Measurements from ENCODE around the gene FOXM1. TPM values are rescaled to one million over a fixed set of nuclear protein-coding genes. Genes with fewer than 3 reads are reported as not detected.
A peak's percentile ranks its signal among the peaks of the same experiment; 100 is the strongest.

FOXM1 gene
- total and polyA plus RNA-seq, 2 of the 13 experiments (the other 11 are each of a cell fraction or from before 2014, with no cell fraction given): 17.1 to 25.9 TPM

DNA sequence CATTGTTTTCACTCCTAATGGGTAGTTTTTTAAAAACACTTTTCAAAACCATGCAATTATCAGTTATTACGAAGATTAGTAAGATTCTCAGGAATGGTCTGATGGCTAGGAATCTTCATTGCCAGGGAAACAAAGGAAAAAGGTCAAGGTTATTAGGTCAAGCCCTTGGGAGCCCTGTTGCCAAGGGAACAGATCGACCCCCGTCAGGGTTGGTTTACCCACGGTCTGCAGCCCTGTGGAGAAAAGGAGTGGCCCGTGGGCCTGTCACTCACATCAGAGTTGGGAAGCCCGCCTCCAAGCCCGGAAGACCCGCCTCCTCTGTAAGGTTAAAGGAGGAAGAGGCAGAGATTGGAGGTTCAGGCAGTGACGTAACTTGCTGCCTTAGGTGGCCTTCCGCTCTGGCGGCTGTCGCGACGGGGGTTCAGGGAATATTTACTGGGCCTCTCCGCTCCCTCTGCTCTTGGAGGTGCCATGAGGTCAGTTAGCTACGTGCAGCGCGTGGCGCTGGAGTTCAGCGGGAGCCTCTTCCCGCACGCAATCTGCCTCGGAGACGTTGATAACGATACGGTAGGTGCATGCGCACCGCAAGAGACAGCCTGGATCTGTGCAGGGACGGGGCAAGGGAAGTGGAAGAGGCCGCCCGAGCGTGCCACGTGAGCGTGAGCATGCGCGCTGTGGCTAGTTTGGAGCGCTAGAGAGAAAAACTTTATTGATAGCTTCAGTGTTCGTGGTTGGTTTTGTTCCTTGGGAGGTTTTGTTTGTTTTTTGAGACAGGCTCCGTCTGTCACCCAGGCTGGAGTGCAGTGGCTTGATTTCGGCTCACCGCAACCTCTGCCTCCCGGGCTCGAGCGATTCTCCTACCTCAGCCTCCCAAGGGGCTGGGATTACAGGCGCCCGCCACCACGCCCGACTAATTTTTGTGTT, 64.4 kb downstream of the FOXM1 start, which contains the start of gene ITFG2 (continued):
- TF ChIP-seq, protein P1, sequence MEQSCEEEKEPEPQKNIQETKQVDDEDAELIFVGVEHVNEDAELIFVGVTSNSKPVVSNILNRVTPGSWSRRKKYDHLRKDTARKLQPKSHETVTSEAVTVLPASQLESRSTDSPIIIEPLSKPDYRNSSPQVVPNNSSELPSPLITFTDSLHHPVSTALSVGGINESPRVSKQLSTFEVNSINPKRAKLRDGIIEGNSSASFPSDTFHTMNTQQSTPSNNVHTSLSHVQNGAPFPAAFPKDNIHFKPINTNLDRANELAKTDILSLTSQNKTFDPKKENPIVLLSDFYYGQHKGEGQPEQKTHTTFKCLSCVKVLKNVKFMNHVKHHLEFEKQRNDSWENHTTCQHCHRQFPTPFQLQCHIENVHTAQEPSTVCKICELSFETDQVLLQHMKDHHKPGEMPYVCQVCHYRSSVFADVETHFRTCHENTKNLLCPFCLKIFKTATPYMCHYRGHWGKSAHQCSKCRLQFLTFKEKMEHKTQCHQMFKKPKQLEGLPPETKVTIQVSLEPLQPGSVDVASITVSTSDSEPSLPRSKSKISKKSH (CRISPR knock-in tag; IDR thresholded peaks at IDR 0.05; ENCODE audit: borderline replicate concordance): peak; percentile 91; the same call in 1 of the 2 replicates
- TF ChIP-seq ZFP82 (CRISPR knock-in tag; IDR thresholded peaks at IDR 0.05; ENCODE audit: borderline replicate concordance) (peak; percentile 38; the same call in 1 of the 2 replicates), ZNF12 (CRISPR knock-in tag; IDR thresholded peaks at IDR 0.05) (peak; percentile 72), ZNF549 (CRISPR knock-in tag; IDR thresholded peaks at IDR 0.05) (no peak), CBX1 (IDR thresholded peaks at IDR 0.05; ENCODE audit: low read depth) (peak; percentile 75), POLR2AphosphoS2 (IDR thresholded peaks at IDR 0.05; ENCODE audit: low read depth, low read length) (0 out of 2 replicates have a peak, but pooled peaks have one; percentile 79), AHR (CRISPR knock-in tag; IDR thresholded peaks at IDR 0.05) (peak; percentile 96; the same call in 1 of the 2 replicates), LCORL (IDR thresholded peaks at IDR 0.05) (no peak), LCORL (CRISPR knock-in tag; IDR thresholded peaks at IDR 0.05) (peak; percentile 82; the same call in 1 of the 2 replicates), ZNF550 (CRISPR knock-in tag; IDR thresholded peaks at IDR 0.05; ENCODE audit: borderline replicate concordance) (no peak), NR2F1 (CRISPR knock-in tag; IDR thresholded peaks at IDR 0.05) (peak; percentile 82 to 98)
- TF ChIP-seq, protein P2, sequence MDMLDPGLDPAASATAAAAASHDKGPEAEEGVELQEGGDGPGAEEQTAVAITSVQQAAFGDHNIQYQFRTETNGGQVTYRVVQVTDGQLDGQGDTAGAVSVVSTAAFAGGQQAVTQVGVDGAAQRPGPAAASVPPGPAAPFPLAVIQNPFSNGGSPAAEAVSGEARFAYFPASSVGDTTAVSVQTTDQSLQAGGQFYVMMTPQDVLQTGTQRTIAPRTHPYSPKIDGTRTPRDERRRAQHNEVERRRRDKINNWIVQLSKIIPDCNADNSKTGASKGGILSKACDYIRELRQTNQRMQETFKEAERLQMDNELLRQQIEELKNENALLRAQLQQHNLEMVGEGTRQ (IDR thresholded peaks at IDR 0.05; ENCODE audit: low read depth, low read length): peak; percentile 67
- TF ChIP-seq, protein P2 (CRISPR knock-in tag; IDR thresholded peaks at IDR 0.05; ENCODE audit: borderline replicate concordance): peak; percentile 88
- TF ChIP-seq, protein P3, sequence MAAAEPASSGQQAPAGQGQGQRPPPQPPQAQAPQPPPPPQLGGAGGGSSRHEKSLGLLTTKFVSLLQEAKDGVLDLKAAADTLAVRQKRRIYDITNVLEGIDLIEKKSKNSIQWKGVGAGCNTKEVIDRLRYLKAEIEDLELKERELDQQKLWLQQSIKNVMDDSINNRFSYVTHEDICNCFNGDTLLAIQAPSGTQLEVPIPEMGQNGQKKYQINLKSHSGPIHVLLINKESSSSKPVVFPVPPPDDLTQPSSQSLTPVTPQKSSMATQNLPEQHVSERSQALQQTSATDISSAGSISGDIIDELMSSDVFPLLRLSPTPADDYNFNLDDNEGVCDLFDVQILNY (CRISPR knock-in tag; conservative IDR thresholded peaks at IDR 0.05): peak; percentile 36; the same call in 1 of the 2 replicates
- TF ChIP-seq, protein P4, sequence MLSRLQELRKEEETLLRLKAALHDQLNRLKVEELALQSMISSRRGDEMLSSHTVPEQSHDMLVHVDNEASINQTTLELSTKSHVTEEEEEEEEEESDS (CRISPR knock-in tag; IDR thresholded peaks at IDR 0.05; ENCODE audit: borderline replicate concordance): no peak
- TF ChIP-seq, protein P5, sequence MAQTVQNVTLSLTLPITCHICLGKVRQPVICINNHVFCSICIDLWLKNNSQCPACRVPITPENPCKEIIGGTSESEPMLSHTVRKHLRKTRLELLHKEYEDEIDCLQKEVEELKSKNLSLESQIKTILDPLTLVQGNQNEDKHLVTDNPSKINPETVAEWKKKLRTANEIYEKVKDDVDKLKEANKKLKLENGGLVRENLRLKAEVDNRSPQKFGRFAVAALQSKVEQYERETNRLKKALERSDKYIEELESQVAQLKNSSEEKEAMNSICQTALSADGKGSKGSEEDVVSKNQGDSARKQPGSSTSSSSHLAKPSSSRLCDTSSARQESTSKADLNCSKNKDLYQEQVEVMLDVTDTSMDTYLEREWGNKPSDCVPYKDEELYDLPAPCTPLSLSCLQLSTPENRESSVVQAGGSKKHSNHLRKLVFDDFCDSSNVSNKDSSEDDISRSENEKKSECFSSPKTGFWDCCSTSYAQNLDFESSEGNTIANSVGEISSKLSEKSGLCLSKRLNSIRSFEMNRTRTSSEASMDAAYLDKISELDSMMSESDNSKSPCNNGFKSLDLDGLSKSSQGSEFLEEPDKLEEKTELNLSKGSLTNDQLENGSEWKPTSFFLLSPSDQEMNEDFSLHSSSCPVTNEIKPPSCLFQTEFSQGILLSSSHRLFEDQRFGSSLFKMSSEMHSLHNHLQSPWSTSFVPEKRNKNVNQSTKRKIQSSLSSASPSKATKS (CRISPR knock-in tag; IDR thresholded peaks at IDR 0.05): no peak
- TF ChIP-seq, protein P6, sequence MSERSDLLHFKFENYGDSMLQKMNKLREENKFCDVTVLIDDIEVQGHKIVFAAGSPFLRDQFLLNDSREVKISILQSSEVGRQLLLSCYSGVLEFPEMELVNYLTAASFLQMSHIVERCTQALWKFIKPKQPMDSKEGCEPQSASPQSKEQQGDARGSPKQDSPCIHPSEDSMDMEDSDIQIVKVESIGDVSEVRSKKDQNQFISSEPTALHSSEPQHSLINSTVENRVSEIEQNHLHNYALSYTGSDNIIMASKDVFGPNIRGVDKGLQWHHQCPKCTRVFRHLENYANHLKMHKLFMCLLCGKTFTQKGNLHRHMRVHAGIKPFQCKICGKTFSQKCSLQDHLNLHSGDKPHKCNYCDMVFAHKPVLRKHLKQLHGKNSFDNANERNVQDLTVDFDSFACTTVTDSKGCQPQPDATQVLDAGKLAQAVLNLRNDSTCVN (CRISPR knock-in tag; IDR thresholded peaks at IDR 0.05; ENCODE audit: borderline replicate concordance): peak; percentile 53; the same call in 1 of the 2 replicates
- TF ChIP-seq, protein P7, sequence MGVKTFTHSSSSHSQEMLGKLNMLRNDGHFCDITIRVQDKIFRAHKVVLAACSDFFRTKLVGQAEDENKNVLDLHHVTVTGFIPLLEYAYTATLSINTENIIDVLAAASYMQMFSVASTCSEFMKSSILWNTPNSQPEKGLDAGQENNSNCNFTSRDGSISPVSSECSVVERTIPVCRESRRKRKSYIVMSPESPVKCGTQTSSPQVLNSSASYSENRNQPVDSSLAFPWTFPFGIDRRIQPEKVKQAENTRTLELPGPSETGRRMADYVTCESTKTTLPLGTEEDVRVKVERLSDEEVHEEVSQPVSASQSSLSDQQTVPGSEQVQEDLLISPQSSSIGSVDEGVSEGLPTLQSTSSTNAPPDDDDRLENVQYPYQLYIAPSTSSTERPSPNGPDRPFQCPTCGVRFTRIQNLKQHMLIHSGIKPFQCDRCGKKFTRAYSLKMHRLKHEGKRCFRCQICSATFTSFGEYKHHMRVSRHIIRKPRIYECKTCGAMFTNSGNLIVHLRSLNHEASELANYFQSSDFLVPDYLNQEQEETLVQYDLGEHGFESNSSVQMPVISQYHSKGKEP (CRISPR knock-in tag; IDR thresholded peaks at IDR 0.05): no peak
